Fibroblast of skin of left biceps (primary cell): ENCODE results near the gene VTCN1.

Source experiments
- DNase-seq, 2 experiments: peaks; one replicate each; pipeline ENCODE4 v3.0.0-alpha.2; 2013; ENCODE audit warnings: low read depth in 2 of 2

The VTCN1 gene

DNA sequence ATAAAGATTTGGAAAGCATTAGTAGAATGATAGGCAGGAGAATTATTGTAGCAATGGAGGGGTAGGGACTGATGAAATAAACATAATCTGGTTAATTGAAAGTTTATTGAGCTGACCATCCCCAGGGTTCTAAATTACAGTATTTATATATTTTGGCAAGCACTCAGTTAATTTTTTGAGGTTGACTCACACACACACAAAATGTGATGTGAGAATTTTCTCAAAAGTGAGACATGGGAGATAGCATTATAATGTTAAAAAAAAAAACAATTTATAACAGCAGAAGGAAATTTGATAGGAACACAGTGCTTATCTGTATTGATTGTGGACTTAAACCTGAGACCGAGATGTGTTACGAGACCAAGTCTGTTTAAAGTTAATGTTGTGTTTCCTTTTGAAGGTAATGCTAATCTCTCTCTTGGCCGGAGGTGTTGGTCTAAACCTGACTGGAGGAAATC, 113.7 kb downstream of the VTCN1 start:
- peak in 1 of 2 experiments; percentile 21 for DNase-seq

DNA sequence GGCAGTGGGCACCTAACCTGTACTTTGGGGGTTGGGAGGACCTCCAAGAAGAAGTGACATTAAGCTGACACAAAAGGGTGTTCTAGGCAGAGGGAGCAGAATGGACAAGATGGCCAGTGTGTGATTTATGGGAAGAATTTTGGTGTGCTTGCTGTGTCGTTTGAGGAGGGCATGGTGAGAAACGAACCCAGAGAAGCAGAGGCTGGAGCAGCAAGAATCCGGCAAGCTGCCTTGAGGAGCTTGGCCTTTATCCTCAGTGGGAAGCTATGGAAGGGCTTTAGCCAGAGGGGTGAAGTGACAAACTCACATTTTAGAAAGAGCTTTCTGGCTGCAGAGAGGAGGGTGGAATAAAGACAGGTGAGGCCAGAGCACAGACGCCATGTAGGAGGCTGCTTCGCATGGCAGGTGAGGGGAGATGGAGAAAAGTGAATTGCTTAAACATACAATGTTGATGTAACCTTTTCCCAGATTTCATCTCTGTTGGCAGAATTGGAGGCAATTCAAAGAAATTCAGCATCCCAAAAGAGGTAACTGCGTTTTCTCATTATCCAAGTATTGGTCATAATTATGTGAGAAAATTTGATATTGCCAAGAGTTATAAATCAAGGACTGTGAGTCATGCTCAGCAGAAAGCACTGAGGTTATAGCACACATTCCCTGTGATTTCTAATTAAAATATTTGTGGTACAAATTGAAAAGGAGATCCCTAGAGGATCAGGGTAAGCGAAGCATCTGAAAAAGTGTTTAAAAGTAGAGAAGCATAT, 115.7 kb downstream of the VTCN1 start:
- DNase-seq: peak; percentile 83 to 85

DNA sequence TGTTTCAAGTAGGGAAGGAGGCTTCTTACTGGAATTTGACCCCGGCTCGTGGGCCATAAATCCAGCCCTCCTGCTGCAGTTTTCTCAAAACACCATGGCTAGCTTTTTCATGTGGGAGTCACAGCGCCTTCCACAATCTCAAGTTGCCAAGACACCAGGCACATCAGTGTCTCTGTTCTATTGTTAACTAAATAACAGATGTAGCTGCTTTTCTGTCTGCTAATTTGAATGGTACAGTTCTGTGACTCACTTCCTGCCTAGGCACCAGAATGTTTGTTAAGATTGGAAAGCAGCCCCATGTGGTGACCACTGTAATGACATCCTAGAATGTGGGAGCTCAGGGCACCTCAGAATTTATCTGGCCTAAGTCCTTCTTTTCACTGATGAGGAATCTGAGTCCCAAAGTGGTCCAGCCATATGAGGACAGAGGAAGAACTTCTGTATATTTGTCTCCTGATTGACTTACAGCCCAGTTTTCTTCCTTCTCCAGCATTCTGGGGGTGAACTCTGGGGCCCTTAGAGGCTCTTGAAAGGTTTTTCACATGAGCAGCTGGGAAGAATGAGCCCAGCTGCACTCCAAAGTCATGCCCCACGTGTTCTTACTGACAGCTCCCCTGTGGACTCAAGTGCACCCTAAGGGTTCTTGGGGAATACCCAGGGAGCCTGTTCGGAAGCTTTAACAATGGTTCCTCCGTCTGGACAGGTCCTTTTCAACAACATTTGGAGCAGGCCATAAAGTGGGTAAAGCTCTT, 116.7 kb downstream of the VTCN1 start:
- peak in 1 of 2 experiments; percentile 16 for DNase-seq
